ENCODE results near the gene MGLL. TPM values are rescaled to one million over a fixed set of nuclear protein-coding genes. Genes with fewer than 3 reads are reported as not detected.

Gene MGLL
- total RNA-seq, 1 experiment from 2014 or later = 6.8 TPM

DNA sequence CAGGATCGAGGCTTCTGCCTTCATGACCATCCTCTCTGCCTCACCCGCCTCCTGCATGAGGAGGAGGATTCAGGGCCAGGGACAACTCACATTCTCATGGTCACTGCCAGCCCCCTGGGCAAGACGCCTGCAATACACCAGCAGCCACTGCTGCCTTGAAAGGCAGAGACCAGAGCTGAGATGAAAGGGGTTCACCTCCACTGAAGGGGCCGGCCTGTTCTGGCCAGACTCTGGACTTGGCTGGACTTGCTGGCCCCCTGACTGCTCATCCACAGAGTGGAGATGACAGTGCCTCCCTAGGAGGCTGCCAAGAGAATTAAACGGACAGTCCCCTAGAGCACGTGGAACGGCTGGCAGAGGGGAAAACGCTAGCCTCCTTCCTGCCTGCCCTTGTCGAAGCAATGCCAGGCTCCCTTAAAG lies 35.2 kb downstream of the MGLL start (continued):
- TF ChIP-seq ELF1 (IDR thresholded peaks at IDR 0.05; ENCODE audit: borderline replicate concordance, low read depth) (no peak), YY1 (IDR thresholded peaks at IDR 0.05; ENCODE audit: extremely low read depth, insufficient replicate concordance, low read depth, low read length) (no peak), EZH2phosphoT487 (IDR thresholded peaks at IDR 0.05; ENCODE audit: borderline replicate concordance) (no peak), ZNF274 (IDR thresholded peaks at IDR 0.05; ENCODE audit: low read depth, low read length) (no peak), EGR1 (IDR thresholded peaks at IDR 0.05; ENCODE audit: low read depth) (no peak), SIN3A (IDR thresholded peaks at IDR 0.05; ENCODE audit: low read depth) (no peak), CEBPB (IDR thresholded peaks at IDR 0.05; ENCODE audit: low read depth) (no peak), RAD21 (IDR thresholded peaks at IDR 0.05; ENCODE audit: low read depth) (no peak)

- DNase-seq (ENCODE audit: low read depth, low spot score) = no peak
- Histone ChIP-seq H3K4me3 (replicated peaks in 1 of 2; ENCODE audit: low read depth in 1 of 2, low read length in 2 of 2) (no peak overlapping the region), H3K4me2 (ENCODE audit: low read length) (no peak overlapping the region), H3K27me3 (ENCODE audit: insufficient read depth, low read length) (no peaks in the 10 kb centered on the region), H2AFZ (ENCODE audit: low read depth, low read length, poor library complexity, severe bottlenecking) (no peak overlapping the region), H3K9me3 (ENCODE audit: control insufficient read depth in 1 of 2, insufficient read depth in 1 of 2, low read depth in 1 of 2, low read length in 2 of 2) (no peaks in the 10 kb centered on the region), H3K9ac (ENCODE audit: low read length) (no peak overlapping the region), H4K20me1 (ENCODE audit: insufficient read depth) (no peaks in the 10 kb centered on the region), H3K4me1 (ENCODE audit: control insufficient read depth in 1 of 2, insufficient read depth in 2 of 2, low read length in 2 of 2) (peaks cover 2 to 32% of the 10 kb centered on the region in 2 experiments; a peak in 3 of 4 replicates), H3K9me2 (ENCODE audit: insufficient read depth) (no peaks in the 10 kb centered on the region), H3K27ac (ENCODE audit: low read depth, low read length) (no peak overlapping the region), H3K79me2 (ENCODE audit: insufficient read depth, low read length) (no peaks in the 10 kb centered on the region), H3K36me3 (ENCODE audit: control insufficient read depth in 1 of 2, insufficient read depth in 2 of 2, low read length in 2 of 2) (no peaks in the 10 kb centered on the region)
- intact Hi-C loops (cut with micrococcal nuclease) = no loop called here
- ATAC-seq = no peak
- no TSS peak for BruUV-seq (replicated peaks)
- TF ChIP-seq, protein P1, sequence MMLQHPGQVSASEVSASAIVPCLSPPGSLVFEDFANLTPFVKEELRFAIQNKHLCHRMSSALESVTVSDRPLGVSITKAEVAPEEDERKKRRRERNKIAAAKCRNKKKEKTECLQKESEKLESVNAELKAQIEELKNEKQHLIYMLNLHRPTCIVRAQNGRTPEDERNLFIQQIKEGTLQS (IDR thresholded peaks at IDR 0.05) = no peak
- TF ChIP-seq SP1 (IDR thresholded peaks at IDR 0.05; ENCODE audit: low read depth) (no peak), SIN3A (IDR thresholded peaks at IDR 0.05; ENCODE audit: low read depth) (no peak), POLR2A (IDR thresholded peaks at IDR 0.05; ENCODE audit: borderline replicate concordance, extremely low read depth, insufficient read depth, insufficient read length) (no peak), CEBPB (IDR thresholded peaks at IDR 0.05; ENCODE audit: low read depth) (no peak), ELF1 (IDR thresholded peaks at IDR 0.05; ENCODE audit: borderline replicate concordance, low read depth) (no peak), JUND (IDR thresholded peaks at IDR 0.05) (no peak), YY1 (IDR thresholded peaks at IDR 0.05; ENCODE audit: extremely low read depth, insufficient replicate concordance, low read depth, low read length) (no peak), CBX3 (IDR thresholded peaks at IDR 0.05; ENCODE audit: low read depth) (no peak), REST (IDR thresholded peaks at IDR 0.05; ENCODE audit: low read depth) (no peak), EZH2phosphoT487 (IDR thresholded peaks at IDR 0.05; ENCODE audit: borderline replicate concordance) (no peak), ZFX (IDR thresholded peaks at IDR 0.05) (no peak), MAX (IDR thresholded peaks at IDR 0.05) (no peak)
- TF ChIP-seq, protein P2, sequence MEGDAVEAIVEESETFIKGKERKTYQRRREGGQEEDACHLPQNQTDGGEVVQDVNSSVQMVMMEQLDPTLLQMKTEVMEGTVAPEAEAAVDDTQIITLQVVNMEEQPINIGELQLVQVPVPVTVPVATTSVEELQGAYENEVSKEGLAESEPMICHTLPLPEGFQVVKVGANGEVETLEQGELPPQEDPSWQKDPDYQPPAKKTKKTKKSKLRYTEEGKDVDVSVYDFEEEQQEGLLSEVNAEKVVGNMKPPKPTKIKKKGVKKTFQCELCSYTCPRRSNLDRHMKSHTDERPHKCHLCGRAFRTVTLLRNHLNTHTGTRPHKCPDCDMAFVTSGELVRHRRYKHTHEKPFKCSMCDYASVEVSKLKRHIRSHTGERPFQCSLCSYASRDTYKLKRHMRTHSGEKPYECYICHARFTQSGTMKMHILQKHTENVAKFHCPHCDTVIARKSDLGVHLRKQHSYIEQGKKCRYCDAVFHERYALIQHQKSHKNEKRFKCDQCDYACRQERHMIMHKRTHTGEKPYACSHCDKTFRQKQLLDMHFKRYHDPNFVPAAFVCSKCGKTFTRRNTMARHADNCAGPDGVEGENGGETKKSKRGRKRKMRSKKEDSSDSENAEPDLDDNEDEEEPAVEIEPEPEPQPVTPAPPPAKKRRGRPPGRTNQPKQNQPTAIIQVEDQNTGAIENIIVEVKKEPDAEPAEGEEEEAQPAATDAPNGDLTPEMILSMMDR (IDR thresholded peaks at IDR 0.05 in 2 of 3, conservative IDR thresholded peaks at IDR 0.05 in 1 of 3; ENCODE audit: borderline replicate concordance in 1 of 3, insufficient read depth in 1 of 3, low read depth in 2 of 3, low read length in 2 of 3) = no peak
- RAD21 ChIA-PET (ENCODE audit: low non-redundant PET in 1 of 2, low total read pairs in 2 of 2, uncharacterized antibody in 2 of 2, unreplicated experiment in 2 of 2) = no interaction called here
- CTCF ChIA-PET = no interaction called here
- POLR2A ChIA-PET = no interaction called here
Observed at GRCh38 chr3:127786353-127787070, 35.8 kb downstream of the MGLL start.
